Upper lobe of right lung (tissue), 1 donor: ENCODE results near the gene AGAP9. TPM values are rescaled to one million over a fixed set of nuclear protein-coding genes. Genes with fewer than 3 reads are reported as not detected.
"Not testable (repeated sequence)": the region's sequence is repeated elsewhere in the genome, so short reads cannot be mapped to it uniquely, and the experiment has no call there.

Experiments used
- ATAC-seq: fragments of 200-7000 bp; cut with Tn5 transposase; one replicate; pipeline ENCODE4 v1.9.1; 2020; ENCODE audit warnings: mild to moderate bottlenecking, moderate library complexity
- DNase-seq: peaks from one replicate; pipeline ENCODE4 v3.0.0-alpha.2; 2020
- H3K27ac ChIP-seq: fragments of 200-600 bp; one replicate; pipeline ENCODE4 v1.8.0; 2022
- H3K27me3 ChIP-seq: fragments of 200-600 bp; one replicate; pipeline ENCODE4 v1.8.0; 2022; ENCODE audit warnings: mild to moderate bottlenecking
- H3K36me3 ChIP-seq: fragments of 200-600 bp; one replicate; pipeline ENCODE4 v1.8.0; 2022
- H3K4me1 ChIP-seq: fragments of 200-600 bp; one replicate; pipeline ENCODE4 v1.8.0; 2022
- H3K4me3 ChIP-seq: fragments of 200-600 bp; one replicate; pipeline ENCODE4 v1.8.0; 2022; ENCODE audit warnings: mild to moderate bottlenecking
- H3K9me3 ChIP-seq: fragments of 200-600 bp; one replicate; pipeline ENCODE4 v1.8.0; 2022
- intact Hi-C: fragments of 100-400 bp; cut with DNase I; formaldehyde crosslinking; loops from one replicate; pipeline ENCODE4 v1.11.0; 2022
- total RNA-seq: library from RNA; stranded (reverse); fragmentation: NEBNext Ultra II Directional; extraction: Animal tissue kit (Norgen Biotek cat#: 25700); gene quantifications from one replicate; pipeline ENCODE4 v1.2.1, GENCODE V29; 2021
- donor health status: DM: no; HTN: yes; CAD: no; lungs with severe emphysema.

Gene AGAP9
- total RNA-seq, 1 donor from 2014 or later: 6.0 TPM

GRCh38 chr10:47553214-47553859, 29.9 kb upstream of the AGAP9 start:
- DNase-seq (peak; percentile 92), ATAC-seq (peak; percentile 95)
- H3K27me3 ChIP-seq, H3K9me3 ChIP-seq, intact Hi-C loops, H3K4me1 ChIP-seq, H3K36me3 ChIP-seq: not testable (repeated sequence)
- H3K4me3 ChIP-seq: peak overlapping the region; percentile 69
- H3K27ac ChIP-seq: peak overlapping the region; percentile 81

GRCh38 chr10:47552719-47553118, 29.3 kb upstream of the AGAP9 start:
- DNase-seq, intact Hi-C loops, H3K36me3 ChIP-seq, H3K9me3 ChIP-seq, H3K27me3 ChIP-seq, H3K4me1 ChIP-seq: not testable (repeated sequence)
- Histone ChIP-seq H3K4me3 (peak overlapping the region; percentile 69), H3K27ac (peak overlapping the region; percentile 81)
- ATAC-seq: peak; percentile 63

- H3K27me3 ChIP-seq, DNase-seq, H3K4me3 ChIP-seq, H3K4me1 ChIP-seq, H3K36me3 ChIP-seq, H3K9me3 ChIP-seq, ATAC-seq, H3K27ac ChIP-seq, intact Hi-C loops: not testable (repeated sequence)
Observed at GRCh38 chr10:47547286-47547685, 23.8 kb upstream of the AGAP9 start.

- not testable (repeated sequence) for DNase-seq, ATAC-seq
Observed at GRCh38 chr10:47536430-47536829, 13.0 kb upstream of the AGAP9 start.

GRCh38 chr10:47502313-47502712, 21.1 kb downstream of the AGAP9 start:
- intact Hi-C loops, H3K27me3 ChIP-seq, H3K9me3 ChIP-seq, ATAC-seq, H3K27ac ChIP-seq, DNase-seq, H3K36me3 ChIP-seq, H3K4me3 ChIP-seq, H3K4me1 ChIP-seq: not testable (repeated sequence)

More at GRCh38 chr10:47536430-47536829, 13.0 kb upstream of the AGAP9 start:
- H3K4me1 ChIP-seq, H3K27ac ChIP-seq, H3K4me3 ChIP-seq, intact Hi-C loops, H3K36me3 ChIP-seq, H3K9me3 ChIP-seq, H3K27me3 ChIP-seq: not testable (repeated sequence)

GRCh38 chr10:47494226-47494625, 29.2 kb downstream of the AGAP9 start:
- H3K9me3 ChIP-seq, H3K4me1 ChIP-seq, H3K36me3 ChIP-seq, H3K4me3 ChIP-seq, H3K27me3 ChIP-seq, H3K27ac ChIP-seq, intact Hi-C loops, DNase-seq, ATAC-seq: not testable (repeated sequence)

- H3K27me3 ChIP-seq, H3K36me3 ChIP-seq, H3K4me1 ChIP-seq, intact Hi-C loops, H3K4me3 ChIP-seq, H3K9me3 ChIP-seq, ATAC-seq, DNase-seq, H3K27ac ChIP-seq: not testable (repeated sequence)
Observed at GRCh38 chr10:47491600-47491999, 31.8 kb downstream of the AGAP9 start, which contains the start of gene FAM25G. Gene FAM25G, minus strand, starts transcription at chr10:47491700. Its CDS starts 26 bp downstream, at chr10:47491674.

- H3K27me3 ChIP-seq, H3K4me1 ChIP-seq, H3K9me3 ChIP-seq, DNase-seq, H3K4me3 ChIP-seq, H3K36me3 ChIP-seq, ATAC-seq, intact Hi-C loops, H3K27ac ChIP-seq: not testable (repeated sequence)
Observed at GRCh38 chr10:47489630-47490029, 33.8 kb downstream of the AGAP9 start.

GRCh38 chr10:47485943-47486342, 37.5 kb downstream of the AGAP9 start:
- H3K4me1 ChIP-seq, H3K4me3 ChIP-seq, H3K9me3 ChIP-seq, H3K27ac ChIP-seq, H3K36me3 ChIP-seq, H3K27me3 ChIP-seq, intact Hi-C loops, DNase-seq, ATAC-seq: not testable (repeated sequence)

- H3K9me3 ChIP-seq, H3K4me3 ChIP-seq, H3K36me3 ChIP-seq, H3K27me3 ChIP-seq, ATAC-seq, DNase-seq, H3K27ac ChIP-seq, H3K4me1 ChIP-seq, intact Hi-C loops: not testable (repeated sequence)
Observed at GRCh38 chr10:47484786-47485185, 38.7 kb downstream of the AGAP9 start.

GRCh38 chr10:47483923-47484322, 39.5 kb downstream of the AGAP9 start, which contains the start of gene ANXA8:
Gene ANXA8, minus strand, starts transcription at chr10:47484115. Its CDS starts 182 bp downstream, at chr10:47483933.
- intact Hi-C loops, H3K36me3 ChIP-seq, H3K9me3 ChIP-seq, H3K27ac ChIP-seq, DNase-seq, H3K4me1 ChIP-seq, H3K4me3 ChIP-seq, H3K27me3 ChIP-seq: not testable (repeated sequence)
- ATAC-seq: peak; percentile 41

- ATAC-seq: peak; percentile 28
- H3K36me3 ChIP-seq, H3K27me3 ChIP-seq, H3K4me1 ChIP-seq, H3K27ac ChIP-seq, H3K4me3 ChIP-seq, H3K9me3 ChIP-seq, intact Hi-C loops, DNase-seq: not testable (repeated sequence)
Observed at GRCh38 chr10:47482367-47482766, 41.1 kb downstream of the AGAP9 start.

- H3K27ac ChIP-seq, H3K27me3 ChIP-seq, DNase-seq, H3K4me1 ChIP-seq, H3K36me3 ChIP-seq, H3K9me3 ChIP-seq, ATAC-seq, H3K4me3 ChIP-seq, intact Hi-C loops: not testable (repeated sequence)
Observed at GRCh38 chr10:47481768-47482181, 41.7 kb downstream of the AGAP9 start.

- intact Hi-C loops: not testable (repeated sequence)
- ATAC-seq: peak; percentile 68
Observed at GRCh38 chr10:47481182-47481766, 42.2 kb downstream of the AGAP9 start.

More at GRCh38 chr10:47481182-47481766, 42.2 kb downstream of the AGAP9 start:
- H3K27me3 ChIP-seq, H3K27ac ChIP-seq, DNase-seq, H3K4me3 ChIP-seq, H3K9me3 ChIP-seq, H3K4me1 ChIP-seq, H3K36me3 ChIP-seq: not testable (repeated sequence)
